NCI-H1092 (cell line): Measurements from ENCODE around the gene KRTAP10-11.
"Not testable (repeated sequence)": the region's sequence is repeated elsewhere in the genome, so short reads cannot be mapped to it uniquely, and the experiment has no call there.

Source experiments
- DNase-seq: peaks from one replicate; lab custom pipeline; 2025; lab: John Stamatoyannopoulos, UW

Gene KRTAP10-11

GRCh38 chr21:44614961-44615391, 31.2 kb upstream of the KRTAP10-11 start:
- DNase-seq = no peak

GRCh38 chr21:44615466-44615865, 30.7 kb upstream of the KRTAP10-11 start:
- DNase-seq = no peak

- DNase-seq = peak; percentile 14
These were observed 30.2 kb upstream of the KRTAP10-11 start for GRCh38 chr21:44615911-44616590.

- DNase-seq = no peak
These were observed 29.7 kb upstream of the KRTAP10-11 start for GRCh38 chr21:44616591-44616926.

GRCh38 chr21:44617071-44617501, 29.1 kb upstream of the KRTAP10-11 start:
- DNase-seq = no peak

- no peak for DNase-seq
These were observed 27.7 kb upstream of the KRTAP10-11 start for GRCh38 chr21:44618504-44618903.

- DNase-seq = no peak
These were observed 27.3 kb upstream of the KRTAP10-11 start for GRCh38 chr21:44618909-44619308.

- no peak for DNase-seq
These were observed 26.3 kb upstream of the KRTAP10-11 start for GRCh38 chr21:44619886-44620285.

GRCh38 chr21:44623575-44623974, 22.6 kb upstream of the KRTAP10-11 start:
- DNase-seq = no peak

- DNase-seq = no peak
These were observed 20.5 kb upstream of the KRTAP10-11 start for GRCh38 chr21:44625756-44626155.

GRCh38 chr21:44626262-44626661, 20.0 kb upstream of the KRTAP10-11 start:
- no peak for DNase-seq

- no peak for DNase-seq
These were observed 19.5 kb upstream of the KRTAP10-11 start, which contains the start of gene KRTAP10-9 for GRCh38 chr21:44626673-44627143. Gene KRTAP10-9, plus strand, starts transcription at chr21:44627093. Its CDS starts 79 bp downstream, at chr21:44627172.

- not testable (repeated sequence) for DNase-seq
These were observed 18.9 kb upstream of the KRTAP10-11 start for GRCh38 chr21:44627181-44627822.

GRCh38 chr21:44627831-44628233, 18.4 kb upstream of the KRTAP10-11 start:
- not testable (repeated sequence) for DNase-seq

- no peak for DNase-seq
These were observed 17.4 kb upstream of the KRTAP10-11 start for GRCh38 chr21:44628707-44629391.

- no peak for DNase-seq
These were observed 15.8 kb upstream of the KRTAP10-11 start for GRCh38 chr21:44630440-44630839.

- DNase-seq = no peak
These were observed 14.1 kb upstream of the KRTAP10-11 start for GRCh38 chr21:44632067-44632466.

GRCh38 chr21:44636209-44637017, 9.8 kb upstream of the KRTAP10-11 start:
- no peak for DNase-seq

GRCh38 chr21:44637018-44637850, 9.0 kb upstream of the KRTAP10-11 start, which contains the start of gene KRTAP10-10:
Gene KRTAP10-10, plus strand, starts transcription at chr21:44637356. Its CDS starts 62 bp downstream, at chr21:44637418.
- no peak for DNase-seq

- DNase-seq = not testable (repeated sequence)
These were observed 8.3 kb upstream of the KRTAP10-11 start for GRCh38 chr21:44637851-44638348.
